HG03095 (cell line): ENCODE results near the gene CKLF.

Experiments used
- ATAC-seq: cut with Tn5 transposase; IDR thresholded peaks from one replicate; pipeline ENCODE4 v1.9.1; 2021; ENCODE audit warnings: moderate library complexity; ENCODE audit not compliant: unreplicated experiment

CKLF gene

DNA sequence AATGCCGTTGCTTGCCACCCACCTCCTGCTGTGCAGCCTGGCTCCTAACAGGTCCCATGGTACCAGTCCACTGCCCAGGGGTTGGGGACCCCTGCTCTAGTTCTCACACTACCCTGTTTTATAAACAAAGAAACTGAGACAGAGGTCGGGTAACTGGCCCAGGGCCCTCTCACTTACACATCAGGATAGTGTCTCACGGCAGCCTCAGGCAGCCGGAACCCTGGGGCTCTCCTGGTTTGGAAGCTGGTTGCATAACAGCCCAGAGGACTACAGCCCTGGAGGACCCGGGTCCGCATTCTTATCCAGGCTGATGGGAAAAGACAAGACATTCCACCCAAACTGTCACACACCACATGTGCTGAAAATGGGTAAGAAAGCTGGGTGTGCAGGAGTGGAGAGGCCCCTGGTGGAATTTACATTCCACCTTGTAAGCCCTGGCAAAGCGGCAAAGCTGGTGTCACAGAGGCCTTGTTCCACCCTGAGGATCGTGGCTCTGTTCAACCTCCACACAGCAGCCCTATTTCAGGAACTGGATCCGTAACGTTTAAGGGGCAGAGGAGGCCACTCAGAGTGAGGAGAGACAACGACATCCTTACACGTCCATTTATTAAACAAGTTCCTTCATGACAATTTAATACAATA lies 61.9 kb downstream of the CKLF start:
- no peak for ATAC-seq
